Measurements from ENCODE around the gene HS6ST2.

- TF ChIP-seq CTCF (optimal IDR thresholded peaks at IDR 0.05 in 1 of 3, IDR thresholded peaks at IDR 0.05 in 1 of 3, conservative IDR thresholded peaks at IDR 0.05 in 1 of 3; ENCODE audit: extremely low read depth in 1 of 3, insufficient read depth in 2 of 3, low read length in 3 of 3) (no peak), EZH2 (IDR thresholded peaks at IDR 0.05; ENCODE audit: low read length) (no peak)
Measured at GRCh38 chrX:132738951-132739350, 219.5 kb downstream of the HS6ST2 start.
